DND-41 (cell line): Measurements from ENCODE around the gene NFATC2.

Source experiments
- ATAC-seq: fragments of 200-7000 bp; cut with Tn5 transposase; 3 replicates; pipeline ENCODE4 v1.9.1; 2021; ENCODE audit warnings: low read depth; ENCODE audit not compliant: insufficient read depth
- DNase-seq: peaks from one replicate; pipeline ENCODE4 v3.0.0-alpha.2; 2020
- H2AFZ ChIP-seq: 2 replicates; pipeline ENCODE4 v1.6.0; 2012; ENCODE audit warnings: low read depth, low read length
- H3K27ac ChIP-seq: 2 replicates; pipeline ENCODE4 v1.5.1; 2012; ENCODE audit warnings: low read length, inconsistent platforms
- H3K27me3 ChIP-seq: fragments of 200-600 bp; sonication (generic); 2 replicates; pipeline ENCODE4 v1.6.0; 2012; ENCODE audit warnings: low read length, mild to moderate bottlenecking, inconsistent platforms; ENCODE audit not compliant: insufficient read depth, poor library complexity
- H3K36me3 ChIP-seq: 2 replicates; pipeline ENCODE4 v1.5.1; 2012; ENCODE audit warnings: low read length, inconsistent platforms; ENCODE audit not compliant: insufficient read depth
- H3K4me1 ChIP-seq: 2 replicates; pipeline ENCODE4 v1.5.1; 2012; ENCODE audit warnings: mild to moderate bottlenecking, low read length; ENCODE audit not compliant: insufficient read depth
- H3K4me2 ChIP-seq: 2 replicates; pipeline ENCODE4 v1.6.0; 2012; ENCODE audit warnings: mild to moderate bottlenecking, moderate library complexity, low read length, inconsistent platforms; ENCODE audit not compliant: insufficient read depth
- H3K4me3 ChIP-seq, 2 experiments: fragments of 200-600 bp in 1 of 2; shearing (Covaris generic) in 1 of 2; 2 replicates each; pipeline ENCODE4 v1.5.1; 2012 to 2016; ENCODE audit warnings: inconsistent platforms in 2 of 2, low read length in 2 of 2, mild to moderate bottlenecking in 2 of 2, low read depth in 1 of 2, moderate library complexity in 1 of 2
- H3K79me2 ChIP-seq: 2 replicates; pipeline ENCODE4 v1.6.0; 2012; ENCODE audit warnings: low read length, inconsistent platforms; ENCODE audit not compliant: insufficient read depth
- H3K9ac ChIP-seq: 2 replicates; pipeline ENCODE4 v1.6.0; 2012; ENCODE audit warnings: low read depth, mild to moderate bottlenecking, inconsistent platforms, low read length, moderate library complexity
- H3K9me3 ChIP-seq: 2 replicates; pipeline ENCODE4 v1.5.1; 2012; ENCODE audit warnings: low read length, moderate library complexity, mild to moderate bottlenecking, inconsistent platforms; ENCODE audit not compliant: insufficient read depth, severe bottlenecking
- H4K20me1 ChIP-seq: 2 replicates; pipeline ENCODE4 v1.6.0; 2012; ENCODE audit warnings: low read length; ENCODE audit not compliant: insufficient read depth
- CTCF ChIP-seq: IDR thresholded peaks from 2 replicates; pipeline ENCODE4 v1.5.1; 2012; ENCODE audit warnings: borderline replicate concordance, low read length, moderate library complexity, mild to moderate bottlenecking; ENCODE audit not compliant: poor library complexity, severe bottlenecking; ENCODE audit errors: extremely low read depth
- EZH2 ChIP-seq: IDR thresholded peaks from 3 replicates; pipeline ENCODE4 v1.6.1; 2012; ENCODE audit warnings: borderline replicate concordance, low read depth, mild to moderate bottlenecking, moderate library complexity, low read length, inconsistent platforms; ENCODE audit not compliant: severe bottlenecking

Gene NFATC2

GRCh38 chr20:51452091-51452613 is 90.4 kb downstream of the NFATC2 start:
- TF ChIP-seq EZH2, result no peak
- no peak for TF ChIP-seq CTCF
- Histone ChIP-seq H3K4me2 (no peak overlapping the region), H2AFZ (no peak overlapping the region), H3K36me3 (no peaks in the 10 kb centered on the region), H3K9me3 (peaks cover 6% of the 10 kb centered on the region), H4K20me1 (no peaks in the 10 kb centered on the region), H3K27me3 (no peaks in the 10 kb centered on the region), H3K4me3 (no peak overlapping the region), H3K9ac (no peak overlapping the region), H3K79me2 (no peaks in the 10 kb centered on the region), H3K27ac (no peak overlapping the region), H3K4me1 (no peaks in the 10 kb centered on the region)
- no peak for ATAC-seq
- no peak for DNase-seq

- H3K9me3 ChIP-seq, result peaks cover 6% of the 10 kb centered on the region
- no peak for ATAC-seq
- H3K4me1 ChIP-seq, result no peaks in the 10 kb centered on the region
- no peaks in the 10 kb centered on the region for H3K27me3 ChIP-seq
- H3K27ac ChIP-seq, result no peak overlapping the region
- no peak overlapping the region for H3K4me3 ChIP-seq
- no peak overlapping the region for H2AFZ ChIP-seq
- no peak overlapping the region for H3K4me2 ChIP-seq
- H3K79me2 ChIP-seq, result no peaks in the 10 kb centered on the region
- no peaks in the 10 kb centered on the region for H3K36me3 ChIP-seq
- no peak for TF ChIP-seq EZH2
- TF ChIP-seq CTCF, result no peak
- H3K9ac ChIP-seq, result no peak overlapping the region
- no peaks in the 10 kb centered on the region for H4K20me1 ChIP-seq
- no peak for DNase-seq
Observed at GRCh38 chr20:51451484-51451883, 91.0 kb downstream of the NFATC2 start.

- no peaks in the 10 kb centered on the region for H4K20me1 ChIP-seq
- no peaks in the 10 kb centered on the region for H3K36me3 ChIP-seq
- DNase-seq (no peak), ATAC-seq (no peak)
- H3K9me3 ChIP-seq, result peaks cover 6% of the 10 kb centered on the region
- H3K4me2 ChIP-seq, result no peak overlapping the region
- no peak overlapping the region for H2AFZ ChIP-seq
- H3K79me2 ChIP-seq, result no peaks in the 10 kb centered on the region
- H3K9ac ChIP-seq, result no peak overlapping the region
- H3K27ac ChIP-seq, result no peak overlapping the region
- no peaks in the 10 kb centered on the region for H3K4me1 ChIP-seq
- H3K4me3 ChIP-seq, result no peak overlapping the region
- TF ChIP-seq EZH2 (no peak), CTCF (no peak)
- H3K27me3 ChIP-seq, result no peaks in the 10 kb centered on the region
Observed at GRCh38 chr20:51450984-51451383, 91.5 kb downstream of the NFATC2 start.
